Endothelial cell of umbilical vein (primary cell): Measurements from ENCODE around the gene CFAP100.

ENCODE experiments used
- POLR2A ChIP-seq: IDR thresholded peaks from 2 replicates; pipeline ENCODE4 v1.6.1; 2012; ENCODE audit warnings: low read depth, mild to moderate bottlenecking, control low read depth, low read length
- TF ChIP-seq, protein P1 (sequence below), 2 donors: IDR thresholded peaks; 1 replicate in 1 of 2; 2 replicates in 1 of 2; pipeline ENCODE4 v1.5.1; 2011; ENCODE audit warnings: low read length in 2 of 2, mild to moderate bottlenecking in 2 of 2, moderate library complexity in 2 of 2, control low read depth in 1 of 2, inconsistent platforms in 1 of 2, low read depth in 1 of 2; ENCODE audit not compliant: insufficient read depth in 1 of 2; ENCODE audit errors: extremely low read depth in 1 of 2

DNA sequence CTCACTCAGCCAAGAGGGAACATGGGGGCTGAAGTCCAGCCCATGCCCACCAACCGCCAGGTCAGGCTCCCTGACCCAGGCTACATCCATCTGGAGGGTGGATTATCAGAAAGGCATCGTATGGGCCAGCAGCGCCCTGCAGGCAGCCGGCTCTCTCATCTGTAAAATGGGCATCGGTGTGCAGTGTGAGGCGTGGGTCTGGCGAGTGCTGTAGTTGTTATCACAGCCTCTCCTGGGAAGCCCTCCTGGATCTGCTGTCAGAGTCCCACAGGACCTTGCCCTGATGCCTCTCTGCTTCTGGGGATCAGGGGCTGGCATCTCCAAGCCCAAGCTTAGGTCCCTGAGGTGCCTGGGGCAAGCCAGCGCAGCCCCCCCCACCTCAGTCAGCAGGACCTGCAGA is 27.4 kb downstream of the CFAP100 start:
- TF ChIP-seq, protein P1, sequence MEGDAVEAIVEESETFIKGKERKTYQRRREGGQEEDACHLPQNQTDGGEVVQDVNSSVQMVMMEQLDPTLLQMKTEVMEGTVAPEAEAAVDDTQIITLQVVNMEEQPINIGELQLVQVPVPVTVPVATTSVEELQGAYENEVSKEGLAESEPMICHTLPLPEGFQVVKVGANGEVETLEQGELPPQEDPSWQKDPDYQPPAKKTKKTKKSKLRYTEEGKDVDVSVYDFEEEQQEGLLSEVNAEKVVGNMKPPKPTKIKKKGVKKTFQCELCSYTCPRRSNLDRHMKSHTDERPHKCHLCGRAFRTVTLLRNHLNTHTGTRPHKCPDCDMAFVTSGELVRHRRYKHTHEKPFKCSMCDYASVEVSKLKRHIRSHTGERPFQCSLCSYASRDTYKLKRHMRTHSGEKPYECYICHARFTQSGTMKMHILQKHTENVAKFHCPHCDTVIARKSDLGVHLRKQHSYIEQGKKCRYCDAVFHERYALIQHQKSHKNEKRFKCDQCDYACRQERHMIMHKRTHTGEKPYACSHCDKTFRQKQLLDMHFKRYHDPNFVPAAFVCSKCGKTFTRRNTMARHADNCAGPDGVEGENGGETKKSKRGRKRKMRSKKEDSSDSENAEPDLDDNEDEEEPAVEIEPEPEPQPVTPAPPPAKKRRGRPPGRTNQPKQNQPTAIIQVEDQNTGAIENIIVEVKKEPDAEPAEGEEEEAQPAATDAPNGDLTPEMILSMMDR (IDR thresholded peaks at IDR 0.05; ENCODE audit: extremely low read depth in 1 of 2, insufficient read depth in 1 of 2, low read depth in 1 of 2, low read length in 2 of 2): no peak
- no peak for TF ChIP-seq POLR2A
